Left lung (tissue), 10 donors: ENCODE results near the gene GNAS-AS1. TPM values are rescaled to one million over a fixed set of nuclear protein-coding genes. Genes with fewer than 3 reads are reported as not detected.

Experiments used
- ATAC-seq: fragments of 200-7000 bp; cut with Tn5 transposase; one replicate; pipeline ENCODE4 v1.9.1; 2020; ENCODE audit warnings: moderate library complexity
- DNase-seq, 4 donors: peaks; one replicate each; pipeline ENCODE4 v3.0.0-alpha.2; 2013 to 2020
- H3K27ac ChIP-seq, 2 donors: fragments of 200-600 bp; sonication (generic) in 1 of 2; one replicate each; pipeline versions ENCODE4 v1.5.0 to v1.8.0; 2020 to 2021
- H3K27me3 ChIP-seq, 2 donors: fragments of 200-600 bp; sonication (generic) in 1 of 2; one replicate each; pipeline versions ENCODE4 v1.5.0 to v1.8.0; 2020 to 2021
- H3K36me3 ChIP-seq, 2 donors: fragments of 200-600 bp; sonication (generic) in 1 of 2; one replicate each; pipeline versions ENCODE4 v1.5.0 to v1.8.0; 2020 to 2021
- H3K4me1 ChIP-seq, 2 donors: fragments of 200-600 bp; one replicate each; pipeline ENCODE4 v1.8.0; 2021
- H3K4me3 ChIP-seq, 2 donors: fragments of 200-600 bp; sonication (generic) in 1 of 2; one replicate each; pipeline versions ENCODE4 v1.5.0 to v1.8.0; 2020 to 2021; ENCODE audit warnings: mild to moderate bottlenecking in 1 of 2
- H3K9me3 ChIP-seq, 2 donors: fragments of 200-600 bp; sonication (generic) in 1 of 2; one replicate each; pipeline versions ENCODE4 v1.5.0 to v1.8.0; 2020 to 2021
- intact Hi-C, 2 donors: fragments of 100-400 bp; cut with DNase I; formaldehyde crosslinking; loops; one replicate each; pipeline versions ENCODE4 v1.11.2 to v1.14.2; 2022
- polyA plus RNA-seq, 6 donors: library from polyadenylated mRNA; unstranded; fragments of 120-200 nt; gene quantifications; one replicate each; pipeline ENCODE4 v1.2.1, GENCODE V29; 2013; ENCODE audit not compliant: insufficient read length in 6 of 6
- total RNA-seq, 2 donors: library from RNA; stranded (reverse); fragmentation: NEBNext Ultra II Directional; extraction: Animal tissue kit (Norgen Biotek cat#: 25700); gene quantifications; one replicate each; pipeline ENCODE4 v1.2.1, GENCODE V29; 2021
- TF ChIP-seq, protein P1 (sequence below), 2 donors: fragments of 200-600 bp; sonication (generic) in 1 of 2; IDR thresholded peaks; one replicate each; pipeline versions ENCODE4 v1.5.0 to v1.8.0; 2021; ENCODE audit warnings: antibody characterized with exemption in 2 of 2
- donor health status: DM: no; HTN: yes; CAD: no.
- donor health status: DM: no; HTN: no; CAD: no.

Gene GNAS-AS1
- total and polyA plus RNA-seq, 8 donors, result 0.15 to 1.5 (median 1.1) TPM

DNA sequence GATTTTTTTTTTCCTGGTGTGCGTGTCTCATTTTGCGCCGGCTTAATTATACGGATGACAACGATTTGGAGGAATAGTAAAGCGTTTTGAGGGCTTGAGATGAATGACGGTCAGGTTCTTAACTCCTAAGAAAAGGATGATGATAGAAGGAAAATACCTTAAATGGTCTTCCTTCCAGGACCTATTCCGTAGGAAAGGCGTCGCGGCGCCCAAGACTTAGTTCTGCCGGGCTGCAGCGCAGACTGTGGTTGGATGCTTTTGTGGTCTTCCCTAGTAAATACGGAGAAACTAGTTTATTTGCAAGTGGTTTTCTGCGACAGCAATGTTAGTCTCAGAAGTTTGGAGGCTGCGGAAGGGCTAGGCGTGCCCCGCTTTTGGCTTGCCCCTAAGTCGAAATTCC is 8.4 kb downstream of the GNAS-AS1 start:
- DNase-seq (no peak), ATAC-seq (no peak)
- TF ChIP-seq, protein P1, sequence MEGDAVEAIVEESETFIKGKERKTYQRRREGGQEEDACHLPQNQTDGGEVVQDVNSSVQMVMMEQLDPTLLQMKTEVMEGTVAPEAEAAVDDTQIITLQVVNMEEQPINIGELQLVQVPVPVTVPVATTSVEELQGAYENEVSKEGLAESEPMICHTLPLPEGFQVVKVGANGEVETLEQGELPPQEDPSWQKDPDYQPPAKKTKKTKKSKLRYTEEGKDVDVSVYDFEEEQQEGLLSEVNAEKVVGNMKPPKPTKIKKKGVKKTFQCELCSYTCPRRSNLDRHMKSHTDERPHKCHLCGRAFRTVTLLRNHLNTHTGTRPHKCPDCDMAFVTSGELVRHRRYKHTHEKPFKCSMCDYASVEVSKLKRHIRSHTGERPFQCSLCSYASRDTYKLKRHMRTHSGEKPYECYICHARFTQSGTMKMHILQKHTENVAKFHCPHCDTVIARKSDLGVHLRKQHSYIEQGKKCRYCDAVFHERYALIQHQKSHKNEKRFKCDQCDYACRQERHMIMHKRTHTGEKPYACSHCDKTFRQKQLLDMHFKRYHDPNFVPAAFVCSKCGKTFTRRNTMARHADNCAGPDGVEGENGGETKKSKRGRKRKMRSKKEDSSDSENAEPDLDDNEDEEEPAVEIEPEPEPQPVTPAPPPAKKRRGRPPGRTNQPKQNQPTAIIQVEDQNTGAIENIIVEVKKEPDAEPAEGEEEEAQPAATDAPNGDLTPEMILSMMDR (IDR thresholded peaks at IDR 0.05), result no peak
- Histone ChIP-seq H3K4me1 (peaks cover 0 to 4% of the 10 kb centered on the region in 2 donors), H3K4me3 (no peak overlapping the region), H3K36me3 (no peaks in the 10 kb centered on the region), H3K9me3 (no peaks in the 10 kb centered on the region), H3K27ac (no peak overlapping the region), H3K27me3 (peaks cover 46 to 86% of the 10 kb centered on the region in 2 donors)
- intact Hi-C loops, result no loop called here

DNA sequence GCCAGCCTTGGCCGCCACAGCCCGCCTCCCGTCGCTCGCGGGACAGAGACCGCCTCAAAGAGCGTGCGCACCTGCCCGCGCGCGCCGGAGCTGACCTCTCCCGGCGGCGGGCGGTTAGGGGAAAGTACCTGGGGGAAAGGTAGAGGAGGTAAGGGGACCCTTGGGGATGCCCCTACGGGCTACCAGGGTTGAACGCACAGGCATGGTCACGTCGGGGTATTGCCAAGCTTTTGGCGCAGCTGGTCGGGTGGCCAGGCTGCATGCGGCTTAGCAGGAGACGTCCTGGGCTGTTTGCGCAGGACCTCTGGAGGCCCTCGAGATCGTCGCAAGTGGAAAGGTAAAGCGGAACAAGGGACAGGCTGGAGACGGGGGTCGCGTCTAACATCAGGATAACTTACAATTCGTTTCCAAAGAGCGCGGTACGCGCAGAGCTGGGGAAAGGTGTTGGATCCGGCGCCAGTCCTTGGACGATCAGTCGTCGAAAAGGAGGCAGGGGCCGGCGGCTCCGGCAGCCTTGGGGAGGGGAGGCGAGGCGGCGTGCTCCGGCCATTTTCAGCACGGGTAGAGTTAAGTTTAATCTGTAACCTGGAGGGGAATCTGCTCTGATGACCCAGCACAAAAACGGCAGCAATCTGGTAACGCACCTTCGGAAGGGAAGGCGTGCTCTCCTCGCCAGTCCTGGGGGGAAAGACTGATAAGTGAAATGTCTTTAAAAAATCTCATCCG is 9.0 kb downstream of the GNAS-AS1 start:
- intact Hi-C loops, result no loop called here
- TF ChIP-seq, protein P1 (IDR thresholded peaks at IDR 0.05), result no peak
- no peak for ATAC-seq
- no peaks in the 10 kb centered on the region for H3K9me3 ChIP-seq
- DNase-seq, result peak in 1 of 4 donors; percentile 63
- peaks cover 0 to 4% of the 10 kb centered on the region in 2 donors for H3K4me1 ChIP-seq
- H3K36me3 ChIP-seq, result no peaks in the 10 kb centered on the region
- peaks cover 46 to 81% of the 10 kb centered on the region in 2 donors for H3K27me3 ChIP-seq
- H3K4me3 ChIP-seq, result no peak overlapping the region
- H3K27ac ChIP-seq, result no peak overlapping the region

DNA sequence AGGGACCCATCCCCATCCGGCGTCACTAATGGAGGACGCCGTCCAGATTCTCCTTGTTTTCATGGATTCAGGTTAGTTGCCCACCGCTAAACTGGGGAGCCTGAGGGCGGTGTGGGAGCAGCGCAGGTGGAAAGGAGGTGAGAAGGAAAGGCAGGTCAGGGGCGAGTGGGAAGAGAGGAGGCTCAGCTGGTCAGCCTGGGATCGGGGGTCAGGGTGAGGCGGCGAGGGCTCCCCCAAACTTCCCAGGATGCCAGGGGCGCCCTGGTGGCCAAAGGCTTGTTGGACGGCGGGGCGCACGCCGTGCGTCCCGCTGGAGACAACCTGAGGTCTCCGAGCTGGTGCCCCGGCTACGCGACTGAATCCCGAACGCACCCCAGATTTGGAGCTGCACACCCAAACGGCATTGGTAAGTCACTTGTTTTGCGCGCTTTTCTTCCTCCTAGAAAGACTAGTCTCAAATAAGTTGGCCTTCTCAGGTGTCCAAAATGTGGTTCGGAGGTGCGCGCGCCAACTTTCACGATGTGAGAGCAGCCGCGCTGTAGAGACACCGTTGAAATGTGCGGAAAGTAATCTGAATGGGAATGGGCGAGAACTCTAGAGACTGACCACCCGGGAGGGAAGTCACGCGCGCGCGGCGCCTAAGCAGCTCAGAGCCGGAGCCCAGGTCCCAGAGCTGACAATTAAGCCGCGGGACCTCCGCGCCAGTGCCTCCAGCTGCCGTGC is 9.7 kb downstream of the GNAS-AS1 start:
- Histone ChIP-seq H3K27me3 (peaks cover 46 to 76% of the 10 kb centered on the region in 2 donors), H3K4me3 (no peak overlapping the region), H3K36me3 (no peaks in the 10 kb centered on the region), H3K27ac (no peak overlapping the region), H3K9me3 (no peaks in the 10 kb centered on the region), H3K4me1 (peaks cover 0 to 4% of the 10 kb centered on the region in 2 donors)
- TF ChIP-seq, protein P1 (IDR thresholded peaks at IDR 0.05), result no peak
- ATAC-seq, result no peak
- intact Hi-C loops, result no loop called here
- DNase-seq, result peak in 1 of 4 donors; percentile 56

DNA sequence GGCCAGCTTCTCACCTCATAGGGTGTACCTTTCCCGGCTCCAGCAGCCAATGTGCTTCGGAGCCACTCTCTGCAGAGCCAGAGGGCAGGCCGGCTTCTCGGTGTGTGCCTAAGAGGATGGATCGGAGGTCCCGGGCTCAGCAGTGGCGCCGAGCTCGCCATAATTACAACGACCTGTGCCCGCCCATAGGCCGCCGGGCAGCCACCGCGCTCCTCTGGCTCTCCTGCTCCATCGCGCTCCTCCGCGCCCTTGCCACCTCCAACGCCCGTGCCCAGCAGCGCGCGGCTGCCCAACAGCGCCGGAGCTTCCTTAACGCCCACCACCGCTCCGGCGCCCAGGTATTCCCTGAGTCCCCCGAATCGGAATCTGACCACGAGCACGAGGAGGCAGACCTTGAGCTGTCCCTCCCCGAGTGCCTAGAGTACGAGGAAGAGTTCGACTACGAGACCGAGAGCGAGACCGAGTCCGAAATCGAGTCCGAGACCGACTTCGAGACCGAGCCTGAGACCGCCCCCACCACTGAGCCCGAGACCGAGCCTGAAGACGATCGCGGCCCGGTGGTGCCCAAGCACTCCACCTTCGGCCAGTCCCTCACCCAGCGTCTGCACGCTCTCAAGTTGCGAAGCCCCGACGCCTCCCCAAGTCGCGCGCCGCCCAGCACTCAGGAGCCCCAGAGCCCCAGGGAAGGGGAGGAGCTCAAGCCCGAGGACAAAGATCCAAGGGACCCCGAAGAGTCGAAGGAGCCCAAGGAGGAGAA is 10.5 kb downstream of the GNAS-AS1 start:
- Histone ChIP-seq H3K9me3 (no peaks in the 10 kb centered on the region), H3K4me3 (no peak overlapping the region), H3K27ac (no peak overlapping the region), H3K4me1 (peaks cover 0 to 4% of the 10 kb centered on the region in 2 donors), H3K27me3 (peaks cover 46 to 68% of the 10 kb centered on the region in 2 donors), H3K36me3 (no peaks in the 10 kb centered on the region)
- TF ChIP-seq, protein P1 (IDR thresholded peaks at IDR 0.05), result no peak
- no peak for ATAC-seq
- peak in 1 of 4 donors; percentile 71 for DNase-seq
- intact Hi-C loops, result no loop called here
